Endothelial cell of umbilical vein (primary cell): ENCODE results near the gene GNG8. TPM values are rescaled to one million over a fixed set of nuclear protein-coding genes. Genes with fewer than 3 reads are reported as not detected.
A peak's percentile ranks its signal among the peaks of the same experiment; 100 is the strongest.

ENCODE experiments used
- BruUV-seq: library from RNA; stranded (reverse); fragments of 400-500 nt; replicated peaks from 2 replicates; lab custom pipeline; 2021; lab: Mats Ljungman, UMichigan
- CTCF ChIA-PET: fragments of 300-600, 350-600 bp; sonication (Branson Sonifier 250); formaldehyde crosslinking; loops from one replicate; lab custom pipeline; 2021; ENCODE audit warnings: antibody characterized with exemption, inconsistent platforms; lab: Charles Lee
- POLR2A ChIA-PET: fragments of 300-600, 350-600 bp; sonication (Branson Sonifier 250); formaldehyde crosslinking; loops from one replicate; lab custom pipeline; 2021; ENCODE audit warnings: antibody characterized with exemption, inconsistent platforms; lab: Charles Lee
- DNase-seq: peaks from one replicate; pipeline ENCODE4 v3.0.0-alpha.2; 2011; ENCODE audit warnings: low read depth, low spot score
- FAIRE-seq: peaks from 2 replicates; lab custom pipeline; 2011; peaks lifted over from hg19 to GRCh38; lab: Jason Lieb, UNC
- H2AFZ ChIP-seq: 2 replicates; pipeline ENCODE4 v1.6.0; 2012; ENCODE audit warnings: low read depth, low read length, control low read depth, inconsistent platforms
- H3K27ac ChIP-seq: 2 replicates; pipeline ENCODE4 v1.5.1; 2011; ENCODE audit warnings: low read depth, mild to moderate bottlenecking, control low read depth, low read length, moderate library complexity; ENCODE audit not compliant: insufficient read depth
- H3K27me3 ChIP-seq, 2 experiments: 2 replicates each; pipeline versions ENCODE4 v1.6.0 to v1.6.1; 2011; ENCODE audit warnings: low read length in 2 of 2, mixed read lengths in 1 of 2; ENCODE audit not compliant: control insufficient read depth in 2 of 2, insufficient read depth in 2 of 2
- H3K36me3 ChIP-seq, 2 experiments: 2 replicates in 1 of 2; 3 replicates in 1 of 2; pipeline ENCODE4 v1.5.1; 2011; ENCODE audit warnings: low read length in 2 of 2, mild to moderate bottlenecking in 1 of 2, moderate library complexity in 1 of 2; ENCODE audit not compliant: control insufficient read depth in 2 of 2, insufficient read depth in 2 of 2; ENCODE audit errors: extremely low read depth in 1 of 2
- H3K4me1 ChIP-seq: 3 replicates; pipeline ENCODE4 v1.5.1; 2011; ENCODE audit warnings: mild to moderate bottlenecking, low read length; ENCODE audit not compliant: control insufficient read depth, insufficient read depth; ENCODE audit errors: extremely low read depth
- H3K4me2 ChIP-seq: 2 replicates; pipeline ENCODE4 v1.6.1; 2011; ENCODE audit warnings: low read length, control low read depth, mixed read lengths; ENCODE audit not compliant: insufficient read depth
- H3K4me3 ChIP-seq, 3 experiments: fragments of 200-600 bp in 1 of 3; sonication (generic), shearing (Covaris generic) in 1 of 3; replicated peaks in 1 of 3; 2 replicates each; pipeline ENCODE4 v1.5.1; 2011 to 2016; ENCODE audit warnings: control low read depth in 3 of 3, low read length in 3 of 3, mild to moderate bottlenecking in 2 of 3, inconsistent platforms in 1 of 3, low read depth in 1 of 3, moderate library complexity in 1 of 3; ENCODE audit not compliant: insufficient read depth in 1 of 3
- H3K79me2 ChIP-seq: 2 replicates; pipeline ENCODE4 v1.6.0; 2012; ENCODE audit warnings: low read length, inconsistent platforms; ENCODE audit not compliant: control insufficient read depth, insufficient read depth
- H3K9ac ChIP-seq: replicated peaks from 2 replicates; pipeline ENCODE3; 2011; ENCODE audit warnings: low read length, control low read depth; ENCODE audit not compliant: insufficient read depth; ENCODE audit errors: extremely low read depth
- H3K9me1 ChIP-seq: replicated peaks from 3 replicates; pipeline ENCODE4 v1.6.0; 2011; ENCODE audit warnings: mild to moderate bottlenecking, low read length; ENCODE audit not compliant: control insufficient read depth, insufficient read depth; ENCODE audit errors: extremely low read depth
- H3K9me3 ChIP-seq: replicated peaks from 2 replicates; pipeline ENCODE4 v1.5.1; 2012; ENCODE audit warnings: low read length, inconsistent platforms; ENCODE audit not compliant: control insufficient read depth, insufficient read depth
- H4K20me1 ChIP-seq: replicated peaks from 2 replicates; pipeline ENCODE3; 2011; ENCODE audit warnings: mild to moderate bottlenecking, low read length; ENCODE audit not compliant: control insufficient read depth, insufficient read depth; ENCODE audit errors: extremely low read depth
- CTCF ChIP-seq, 2 donors: IDR thresholded peaks; 1 replicate in 1 of 2; 2 replicates in 1 of 2; pipeline ENCODE4 v1.5.1; 2011; ENCODE audit warnings: low read length in 2 of 2, mild to moderate bottlenecking in 2 of 2, moderate library complexity in 2 of 2, control low read depth in 1 of 2, inconsistent platforms in 1 of 2, low read depth in 1 of 2; ENCODE audit not compliant: insufficient read depth in 1 of 2; ENCODE audit errors: extremely low read depth in 1 of 2
- EZH2 ChIP-seq: IDR thresholded peaks from 2 replicates; pipeline ENCODE4 v1.6.1; 2012; ENCODE audit warnings: borderline replicate concordance, low read depth, mild to moderate bottlenecking, moderate library complexity, low read length, inconsistent platforms; ENCODE audit not compliant: severe bottlenecking
- FOS ChIP-seq: IDR thresholded peaks from 2 replicates; pipeline ENCODE4 v1.6.1; 2011; ENCODE audit warnings: mild to moderate bottlenecking, low read length, moderate library complexity, borderline replicate concordance; ENCODE audit not compliant: insufficient read depth
- GATA2 ChIP-seq: IDR thresholded peaks from 2 replicates; pipeline ENCODE4 v1.7.0; 2011; ENCODE audit warnings: low read depth, mild to moderate bottlenecking, moderate library complexity, mixed read lengths, low read length; ENCODE audit not compliant: insufficient read length, insufficient read depth
- JUN ChIP-seq: IDR thresholded peaks from 2 replicates; pipeline ENCODE4 v1.6.1; 2011; ENCODE audit warnings: borderline replicate concordance, low read depth; ENCODE audit not compliant: insufficient read length, insufficient read depth
- MYC ChIP-seq: IDR thresholded peaks from one replicate; pipeline ENCODE4 v1.6.1; 2011; ENCODE audit warnings: mild to moderate bottlenecking, low read depth, low read length
- POLR2A ChIP-seq: IDR thresholded peaks from 2 replicates; pipeline ENCODE4 v1.6.1; 2012; ENCODE audit warnings: low read depth, mild to moderate bottlenecking, control low read depth, low read length
- POLR2AphosphoS5 ChIP-seq: IDR thresholded peaks from 2 replicates; pipeline ENCODE4 v1.6.1; 2012; ENCODE audit warnings: low read depth, mild to moderate bottlenecking, control low read depth, low read length, moderate library complexity; ENCODE audit not compliant: insufficient read depth
- dilution Hi-C: fragments of 300-500 bp; cut with MboI; formaldehyde crosslinking; loops from one replicate; pipeline ENCODE4 v1.15.0; 2019; ENCODE audit warnings: low sequenced_read_pairs; ENCODE audit not compliant: extremely low pct_ligation_motif_present
- intact Hi-C: fragments of 100-400 bp; cut with micrococcal nuclease; formaldehyde crosslinking; loops from one replicate; pipeline ENCODE4 v1.10.0; 2022
- polyA plus RNA-seq, 4 experiments: library from polyadenylated mRNA; depleted of rRNA in 3 of 4; stranded (reverse) in 3 of 4; unstranded in 1 of 4; fragments of >200 nt; gene quantifications; 2 replicates each; pipeline versions ENCODE4 v1.2.1 to v1.2.3, GENCODE V29; 2011 to 2012; ENCODE audit warnings: missing spikeins in 1 of 4
- total RNA-seq: library from RNA; stranded (reverse); gene quantifications from 2 replicates; pipeline ENCODE4 v1.2.3, GENCODE V29; 2021
- TF ChIP-seq, protein P1 (sequence below): IDR thresholded peaks from 2 replicates; pipeline ENCODE4 v1.6.1; 2011; ENCODE audit not compliant: insufficient read depth, insufficient read length

The GNG8 gene
- total and polyA plus RNA-seq, 2 donors (not counting 3 experiments of a cell fraction or from before 2014, with no cell fraction given), result not detected

DNA sequence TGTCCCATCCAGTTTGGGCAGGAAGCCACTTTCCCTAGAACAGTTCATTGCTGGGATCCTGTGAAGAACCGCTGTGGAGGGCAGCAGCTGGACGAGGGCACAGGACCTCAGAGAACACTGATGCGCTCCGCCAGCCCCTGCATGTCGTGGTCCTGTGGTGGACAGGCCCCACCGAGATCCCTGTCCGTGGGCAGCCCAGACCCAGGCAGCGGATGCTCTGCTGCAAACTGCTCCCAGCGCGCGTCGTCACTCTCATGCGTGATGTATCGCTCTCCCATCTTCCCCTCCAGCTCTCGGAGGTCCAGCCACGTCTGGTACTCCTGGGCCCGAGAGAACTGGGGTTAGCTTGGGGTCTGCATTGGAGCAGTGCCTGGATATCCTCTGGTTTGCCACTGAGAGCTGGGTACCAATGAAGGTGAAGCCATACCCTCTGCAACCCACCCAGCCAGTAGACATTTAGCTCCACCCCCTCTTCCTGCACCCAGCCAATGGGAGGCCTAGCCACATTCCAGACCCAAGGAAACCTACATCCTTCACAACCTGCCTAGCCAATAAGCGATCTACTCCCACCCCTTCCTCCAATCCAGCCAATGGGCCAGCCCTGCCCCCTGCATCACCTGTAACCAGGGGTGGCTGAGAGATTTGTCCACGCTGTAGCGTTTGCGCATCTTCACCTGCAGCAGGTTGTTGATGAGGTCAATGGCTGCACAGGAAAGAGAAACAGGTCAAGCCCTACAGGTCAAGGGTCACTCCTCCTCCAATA, 38.6 kb upstream of the GNG8 start:
- intact Hi-C loops, result no loop called here
- H3K4me1 ChIP-seq, result peaks cover 4% of the 10 kb centered on the region
- FAIRE-seq, result no peak

More for the DNA sequence above, 38.6 kb upstream of the GNG8 start:
- Histone ChIP-seq H3K4me3 (no peak overlapping the region), H3K36me3 (peaks cover 25 to 41% of the 10 kb centered on the region in 2 experiments), H3K79me2 (no peaks in the 10 kb centered on the region), H4K20me1 (no peaks in the 10 kb centered on the region), H3K9me3 (no peaks in the 10 kb centered on the region), H3K4me2 (no peak overlapping the region), H3K27me3 (no peaks in the 10 kb centered on the region), H3K27ac (no peak overlapping the region), H2AFZ (no peak overlapping the region), H3K9ac (no peak overlapping the region), H3K9me1 (no peaks in the 10 kb centered on the region)
- POLR2A ChIA-PET, result interaction anchor here (0.6 kb wide), 1 partner anchor 144 kb away, joined by 3 read pairs; no protein-coding TSS in a partner anchor
- TF ChIP-seq FOS, result no peak
- TF ChIP-seq GATA2, result no peak
- TF ChIP-seq JUN, result no peak
- TF ChIP-seq EZH2, result no peak
- no peak for TF ChIP-seq POLR2A
- no peak for TF ChIP-seq POLR2AphosphoS5
- TF ChIP-seq MYC, result no peak
- TF ChIP-seq, protein P1, sequence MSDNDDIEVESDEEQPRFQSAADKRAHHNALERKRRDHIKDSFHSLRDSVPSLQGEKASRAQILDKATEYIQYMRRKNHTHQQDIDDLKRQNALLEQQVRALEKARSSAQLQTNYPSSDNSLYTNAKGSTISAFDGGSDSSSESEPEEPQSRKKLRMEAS, result no peak
- TF ChIP-seq CTCF (IDR thresholded peaks at IDR 0.05; ENCODE audit: extremely low read depth in 1 of 2, insufficient read depth in 1 of 2, low read depth in 1 of 2, low read length in 2 of 2), result no peak
- CTCF ChIA-PET, result interaction anchor here (1.0 to 2.5 kb wide), 3 partner anchors 13 to 23 kb away, joined by 3 to 15 read pairs (median 3); partner anchors contain the start of gene DACT3
- BruUV-seq, result TSS peak; percentile 64
- peak; percentile 36 for DNase-seq
- dilution Hi-C loops, result no loop called here
